CD1c-positive myeloid dendritic cell (primary cell): Measurements from ENCODE around the gene TMEM132E.

Experiments used
- DNase-seq: peaks from one replicate; pipeline ENCODE4 v3.0.0-alpha.2; 2016; ENCODE audit errors: extremely low spot score

TMEM132E gene

DNA sequence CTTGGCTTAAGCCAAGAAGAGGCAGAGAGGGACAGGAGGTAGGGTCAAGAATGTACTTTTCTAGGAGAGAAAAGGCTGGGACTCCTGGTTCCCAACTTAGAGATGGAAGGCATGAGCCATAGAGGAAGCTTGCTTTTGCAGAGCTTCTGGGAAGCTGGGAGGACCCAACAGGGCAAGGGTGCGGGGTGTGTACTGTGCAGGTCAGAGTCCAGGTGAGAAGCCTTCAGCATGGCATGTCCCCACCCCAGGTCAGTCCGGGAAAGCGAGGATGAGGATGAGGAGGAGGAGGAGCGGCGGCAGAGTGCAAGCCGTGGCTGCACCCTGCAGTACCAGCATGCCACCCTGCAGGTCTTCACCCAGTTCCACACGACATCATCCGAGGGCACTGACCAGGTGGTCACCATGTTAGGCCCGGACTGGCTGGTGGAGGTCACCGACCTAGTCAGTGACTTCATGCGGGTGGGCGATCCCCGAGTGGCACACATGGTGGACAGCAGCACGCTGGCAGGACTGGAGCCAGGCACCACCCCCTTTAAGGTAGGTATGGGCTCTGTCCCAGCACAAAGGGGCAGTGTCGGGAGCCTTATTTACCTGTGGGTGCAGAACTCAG lies 55.3 kb downstream of the TMEM132E start:
- no peak for DNase-seq

GRCh38 chr17:34635876-34636275 lies 56.5 kb downstream of the TMEM132E start:
- no peak for DNase-seq

- no peak for DNase-seq
These were observed 57.7 kb downstream of the TMEM132E start for GRCh38 chr17:34637041-34637547.

DNA sequence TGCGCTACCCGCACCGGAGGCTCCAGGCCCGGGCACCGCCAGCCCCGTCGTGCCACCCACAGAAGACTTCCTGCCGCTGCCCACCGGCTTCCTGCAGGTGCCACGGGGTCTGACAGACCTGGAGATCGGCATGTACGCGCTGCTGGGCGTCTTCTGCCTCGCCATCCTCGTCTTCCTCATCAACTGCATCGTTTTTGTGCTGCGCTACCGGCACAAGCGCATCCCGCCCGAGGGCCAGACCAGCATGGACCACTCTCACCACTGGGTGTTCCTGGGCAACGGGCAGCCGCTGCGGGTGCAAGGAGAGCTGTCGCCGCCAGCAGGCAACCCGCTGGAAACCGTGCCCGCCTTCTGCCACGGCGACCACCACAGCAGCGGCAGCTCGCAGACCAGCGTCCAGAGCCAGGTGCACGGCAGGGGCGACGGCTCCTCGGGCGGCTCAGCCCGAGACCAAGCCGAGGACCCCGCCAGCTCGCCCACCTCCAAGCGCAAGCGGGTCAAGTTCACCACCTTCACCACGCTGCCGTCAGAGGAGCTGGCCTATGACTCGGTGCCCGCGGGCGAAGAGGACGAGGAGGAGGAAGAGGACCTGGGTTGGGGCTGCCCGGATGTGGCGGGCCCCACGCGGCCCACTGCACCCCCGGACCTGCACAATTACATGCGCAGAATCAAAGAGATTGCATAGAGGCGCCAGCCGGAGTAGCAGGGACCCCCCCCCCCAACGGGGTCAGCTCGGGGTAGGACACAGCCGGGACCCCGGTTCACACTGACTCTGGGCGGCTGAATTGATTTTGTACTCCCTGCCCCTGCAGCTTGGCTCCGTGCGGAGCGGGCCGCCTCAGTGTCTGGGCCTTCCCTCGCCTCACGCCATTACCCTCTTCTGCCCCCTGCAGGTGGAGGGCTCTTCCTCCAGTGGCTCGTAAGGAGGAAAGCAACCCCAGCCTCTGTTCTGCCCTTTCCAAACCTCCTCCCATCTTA lies 58.5 kb downstream of the TMEM132E start:
- DNase-seq, result peak; percentile 80

- no peak for DNase-seq
These were observed 59.3 kb downstream of the TMEM132E start for GRCh38 chr17:34638526-34639260.

- no peak for DNase-seq
These were observed 60.5 kb downstream of the TMEM132E start for GRCh38 chr17:34639706-34640425.

- DNase-seq, result no peak
These were observed 62.0 kb downstream of the TMEM132E start for GRCh38 chr17:34641368-34641767.

GRCh38 chr17:34644941-34645550 lies 65.7 kb downstream of the TMEM132E start:
- no peak for DNase-seq

GRCh38 chr17:34645594-34645993 lies 66.2 kb downstream of the TMEM132E start:
- no peak for DNase-seq

GRCh38 chr17:34647511-34647910 lies 68.1 kb downstream of the TMEM132E start:
- DNase-seq, result no peak

DNA sequence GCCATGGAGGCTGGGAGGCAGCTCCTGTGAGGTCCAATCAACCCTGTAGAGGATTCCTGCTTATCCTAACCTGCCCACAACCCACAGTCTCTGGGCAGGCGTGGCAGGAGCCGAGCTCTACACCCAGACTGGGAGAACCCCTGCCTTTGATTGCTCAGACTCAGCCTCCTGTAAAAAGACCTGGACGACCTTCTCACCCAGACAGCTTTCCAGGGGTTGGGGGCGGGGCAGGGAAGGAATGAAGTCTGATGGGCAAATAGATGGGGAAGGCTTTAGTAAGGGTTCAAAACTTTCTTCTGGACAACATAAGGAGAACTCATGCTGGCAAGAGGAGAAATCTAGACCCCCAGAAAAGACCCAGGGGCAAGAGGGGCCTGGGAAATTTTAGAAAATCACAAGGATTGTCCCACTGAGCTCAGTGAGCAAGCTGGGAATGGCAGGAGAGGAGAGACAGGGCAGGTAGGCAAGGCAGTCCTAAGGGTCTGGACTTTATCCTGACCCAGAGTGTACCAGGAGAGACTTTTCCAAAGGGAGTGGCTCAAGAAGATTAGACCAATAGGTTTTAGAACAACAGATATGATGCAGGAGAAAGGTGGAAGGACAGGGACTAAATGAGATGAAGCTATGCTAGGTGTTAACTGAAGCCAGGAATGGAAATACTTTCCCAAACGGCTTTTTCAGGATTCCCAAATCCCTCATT lies 70.8 kb downstream of the TMEM132E start:
- no peak for DNase-seq

GRCh38 chr17:34651402-34651811 lies 72.0 kb downstream of the TMEM132E start:
- DNase-seq, result no peak

GRCh38 chr17:34652021-34652555 lies 72.7 kb downstream of the TMEM132E start:
- no peak for DNase-seq

DNA sequence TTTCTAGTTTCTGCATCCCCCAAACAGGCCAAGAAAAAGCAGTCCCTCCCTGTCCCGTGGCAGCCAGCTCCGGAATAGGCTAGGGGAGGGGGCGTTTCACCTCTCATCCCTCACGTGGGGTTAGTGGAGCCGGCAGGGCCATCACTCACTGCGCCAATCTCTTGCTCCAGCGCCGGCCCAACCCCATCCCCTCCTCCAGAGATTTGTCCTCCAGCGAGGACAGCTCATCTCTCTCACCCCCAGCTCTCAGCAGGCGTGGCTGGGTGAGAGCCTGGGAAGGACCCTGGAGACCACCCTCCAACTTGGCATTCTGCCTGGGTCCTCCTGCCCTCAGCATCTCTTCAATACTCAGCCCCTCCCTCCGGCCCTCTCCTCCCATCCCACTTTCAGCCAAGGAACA lies 74.1 kb downstream of the TMEM132E start:
- no peak for DNase-seq

DNA sequence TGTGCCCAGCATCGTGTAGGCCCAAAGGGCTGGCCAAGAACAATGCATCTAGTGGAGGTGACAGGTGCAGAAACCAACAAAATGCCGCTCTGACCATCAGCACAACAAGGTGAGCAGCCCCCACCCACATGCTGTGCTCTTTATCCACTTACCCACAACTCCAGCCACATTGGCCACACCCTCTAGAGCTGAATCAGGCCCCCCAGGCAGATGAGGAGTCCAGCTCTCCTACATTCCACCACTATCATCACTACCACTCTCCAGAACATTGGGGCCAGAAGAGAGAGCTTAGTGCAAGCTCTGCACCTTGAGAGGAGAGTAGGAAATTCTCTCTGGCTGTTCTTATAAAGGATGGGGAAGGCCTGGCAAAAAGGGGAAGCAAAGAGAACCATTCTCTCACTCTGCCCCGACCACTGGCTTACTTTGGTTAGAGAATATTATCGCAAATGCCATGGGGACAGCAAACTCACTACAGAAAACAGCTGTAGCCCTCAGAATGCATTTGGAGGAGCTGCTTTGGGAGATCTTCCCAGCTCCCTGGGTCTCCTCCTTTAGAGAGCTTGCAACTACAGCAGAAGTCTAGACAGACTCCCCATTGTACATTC lies 75.0 kb downstream of the TMEM132E start:
- no peak for DNase-seq

GRCh38 chr17:34654881-34655276 lies 75.5 kb downstream of the TMEM132E start:
- no peak for DNase-seq

GRCh38 chr17:34656801-34657200 lies 77.4 kb downstream of the TMEM132E start:
- DNase-seq, result no peak

DNA sequence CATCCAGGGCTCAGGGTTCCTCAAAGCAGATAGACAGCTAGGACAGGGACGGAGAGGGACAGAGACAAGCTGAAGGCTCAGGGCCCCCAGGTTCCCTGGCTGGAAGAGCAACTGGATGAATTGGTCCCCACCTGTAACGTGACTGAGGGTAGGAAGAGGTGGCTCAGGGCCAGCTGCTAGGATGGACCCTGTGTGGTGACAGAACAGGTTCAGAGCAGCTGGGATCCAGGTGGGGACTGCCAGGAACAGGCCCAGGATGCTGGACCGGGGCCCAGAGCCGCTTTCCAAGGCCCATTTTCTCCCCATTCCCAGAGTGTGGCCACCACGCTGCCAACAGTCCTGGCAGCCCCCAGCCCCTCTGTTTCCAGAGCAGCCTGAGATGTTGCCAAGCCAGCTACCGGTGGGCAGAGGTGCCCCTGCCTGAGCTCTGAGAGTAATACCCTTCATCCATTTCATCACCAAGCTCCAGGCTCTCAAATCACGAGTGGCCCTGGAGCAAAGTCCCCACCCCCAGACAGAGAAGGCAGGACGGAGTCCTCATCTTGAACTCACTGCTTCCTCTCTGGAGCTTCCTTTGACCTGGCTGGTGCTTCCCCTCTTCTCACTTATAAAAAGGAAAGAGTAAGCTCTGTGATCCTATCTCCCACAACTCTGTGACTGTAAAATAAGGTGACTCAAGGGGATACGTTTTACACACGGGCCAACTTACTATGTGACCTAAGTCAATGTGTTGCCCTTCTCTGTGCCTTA lies 79.6 kb downstream of the TMEM132E start:
- DNase-seq, result no peak

GRCh38 chr17:34663714-34664113 lies 84.3 kb downstream of the TMEM132E start:
- DNase-seq, result no peak
